Breast epithelium (tissue), 3 donors: Measurements from ENCODE around the gene HIVEP3.

Experiments
- CTCF ChIP-seq, 3 donors: fragments of 450-650 bp; IDR thresholded peaks; one replicate each; pipeline ENCODE4 v1.5.1; 2016 to 2017; ENCODE audit warnings: antibody characterized with exemption in 3 of 3, mild to moderate bottlenecking in 3 of 3, moderate library complexity in 3 of 3
- POLR2A ChIP-seq: fragments of 450-650 bp; IDR thresholded peaks from one replicate; pipeline ENCODE4 v1.6.1; 2016; ENCODE audit warnings: antibody characterized with exemption, mild to moderate bottlenecking, moderate library complexity

- TF ChIP-seq POLR2A (no peak), CTCF (IDR thresholded peaks at IDR 0.05) (no peak)
These were observed 402.9 kb downstream of the HIVEP3 start for GRCh38 chr1:41515778-41516167.
